K562 (cell line): ENCODE results near the gene CDC23. TPM values are rescaled to one million over a fixed set of nuclear protein-coding genes. Genes with fewer than 3 reads are reported as not detected.

ENCODE experiments used
- ATAC-seq: fragments of 200-7000 bp; cut with Tn5 transposase; 3 replicates; pipeline ENCODE4 v1.9.1; 2020; ENCODE audit warnings: moderate library complexity
- BruUV-seq: library from RNA; stranded (reverse); fragments of 400-500 nt; replicated peaks from 2 replicates; lab custom pipeline; 2021; lab: Mats Ljungman, UMichigan
- CTCF ChIA-PET: fragments of 300-600 bp; formaldehyde crosslinking; extraction: SDS; loops from one replicate; lab custom pipeline; 2021; ENCODE audit warnings: low intra/inter-chr PET ratio; lab: Yijun Ruan, JAX
- POLR2A ChIA-PET: fragments of 300-600, 350-650 bp; sonication (Branson Sonifier 250); formaldehyde crosslinking; extraction: SDS; loops from one replicate; lab custom pipeline; 2021; ENCODE audit warnings: antibody characterized with exemption, inconsistent platforms; lab: Yijun Ruan, JAX
- DNase-seq, 4 experiments: peaks; one replicate each; pipeline versions ENCODE4 v3.0.0 to v3.0.0-alpha.2; 2011 to 2018; ENCODE audit warnings: low spot score in 3 of 4, mixed read lengths in 3 of 4; ENCODE audit errors: extremely low read depth in 1 of 4
- FAIRE-seq: peaks from 2 replicates; lab custom pipeline; 2011; peaks lifted over from hg19 to GRCh38; lab: Jason Lieb, UNC
- H2AFZ ChIP-seq: 2 replicates; pipeline ENCODE4 v1.6.0; 2011; ENCODE audit warnings: low read depth, low read length, control low read depth, inconsistent platforms
- H3K27ac ChIP-seq: fragments of 200-600 bp; 3 replicates; pipeline ENCODE4 v1.8.0; 2011; ENCODE audit warnings: low read depth, mild to moderate bottlenecking, control low read depth, inconsistent platforms, low read length, moderate library complexity, mixed read lengths; ENCODE audit errors: extremely low read depth
- H3K27me3 ChIP-seq, 2 experiments: fragments of 300-600 bp in 1 of 2; 2 replicates in 1 of 2; 3 replicates in 1 of 2; pipeline versions ENCODE4 v1.6.0 to v1.8.0; 2011; ENCODE audit warnings: inconsistent platforms in 2 of 2, low read length in 2 of 2, mild to moderate bottlenecking in 1 of 2, mixed read lengths in 1 of 2, moderate library complexity in 1 of 2; ENCODE audit not compliant: control insufficient read depth in 2 of 2, insufficient read depth in 2 of 2
- H3K36me3 ChIP-seq: fragments of 300-600 bp; 3 replicates; pipeline ENCODE4 v1.8.0; 2011; ENCODE audit warnings: mild to moderate bottlenecking, low read length, inconsistent platforms; ENCODE audit not compliant: control insufficient read depth, insufficient read depth
- H3K4me1 ChIP-seq, 2 experiments: fragments of 200-600 bp in 1 of 2; replicated peaks in 1 of 2; 2 replicates in 1 of 2; 3 replicates in 1 of 2; pipeline versions ENCODE4 v1.5.1 to v1.8.0; 2011; ENCODE audit warnings: inconsistent platforms in 2 of 2, low read length in 2 of 2, mild to moderate bottlenecking in 1 of 2, mixed read lengths in 1 of 2, moderate library complexity in 1 of 2; ENCODE audit not compliant: control insufficient read depth in 2 of 2, insufficient read depth in 2 of 2
- H3K4me2 ChIP-seq: 2 replicates; pipeline ENCODE4 v1.6.1; 2011; ENCODE audit warnings: low read length, control low read depth, inconsistent platforms, mixed read lengths; ENCODE audit not compliant: insufficient read depth
- H3K4me3 ChIP-seq: fragments of 200-600 bp; sonication (generic), shearing (Covaris generic); 2 replicates; pipeline ENCODE4 v1.5.1; 2016; ENCODE audit warnings: control low read depth, inconsistent platforms
- H3K79me2 ChIP-seq: fragments of 200-600 bp; 3 replicates; pipeline ENCODE4 v1.8.0; 2011; ENCODE audit warnings: low read length, inconsistent platforms; ENCODE audit not compliant: control insufficient read depth, insufficient read depth
- H3K9ac ChIP-seq, 2 experiments: 2 replicates each; pipeline versions ENCODE4 v1.6.0 to v1.6.1; 2011; ENCODE audit warnings: low read depth in 2 of 2, low read length in 2 of 2, control low read depth in 1 of 2, inconsistent platforms in 1 of 2, mild to moderate bottlenecking in 1 of 2, mixed read lengths in 1 of 2; ENCODE audit not compliant: insufficient read depth in 1 of 2
- H3K9me1 ChIP-seq: one replicate; pipeline ENCODE4 v1.6.0; 2011; ENCODE audit warnings: inconsistent platforms, mild to moderate bottlenecking, low read length, moderate library complexity; ENCODE audit not compliant: control insufficient read depth, insufficient read depth
- H3K9me3 ChIP-seq: replicated peaks from 2 replicates; pipeline ENCODE4 v1.5.1; 2011; ENCODE audit warnings: low read depth, low read length, inconsistent platforms; ENCODE audit not compliant: control insufficient read depth, insufficient read depth
- H4K20me1 ChIP-seq: replicated peaks from 2 replicates; pipeline ENCODE4 v1.6.1; 2011; ENCODE audit warnings: low read length, inconsistent platforms, mixed read lengths; ENCODE audit not compliant: control insufficient read depth, insufficient read depth
- ADNP ChIP-seq: fragments of 200-800 bp; sonication (Bioruptor generic); IDR thresholded peaks from 2 replicates; pipeline ENCODE4 v1.6.1; 2016; ENCODE audit warnings: missing genetic modification characterization, missing compliant biosample characterization
- CEBPB ChIP-seq: fragments of 450-650 bp; IDR thresholded peaks from 2 replicates; pipeline ENCODE4 v1.6.1; 2016; ENCODE audit warnings: missing genetic modification characterization, missing compliant biosample characterization
- E4F1 ChIP-seq: fragments of 250-450 bp; sonication (Bioruptor Pico); IDR thresholded peaks from 2 replicates; pipeline ENCODE4 v1.5.0; 2021; ENCODE audit warnings: mild to moderate bottlenecking, borderline replicate concordance
- HDAC2 ChIP-seq: fragments of 450-650 bp; IDR thresholded peaks from 2 replicates; pipeline ENCODE4 v1.6.1; 2016; ENCODE audit warnings: mild to moderate bottlenecking
- MYBL2 ChIP-seq, 2 experiments: fragments of 450-650 bp in 1 of 2; sonication (generic) in 1 of 2; formaldehyde crosslinking in 1 of 2; IDR thresholded peaks; 2 replicates each; pipeline versions ENCODE4 v1.6.1 to v1.8.1; 2017 to 2022; ENCODE audit warnings: borderline replicate concordance in 1 of 2, inconsistent platforms in 1 of 2, low read depth in 1 of 2, mild to moderate bottlenecking in 1 of 2, missing genetic modification reagents in 1 of 2, moderate library complexity in 1 of 2
- NR2C1 ChIP-seq, 2 experiments: fragments of 450-650 bp; IDR thresholded peaks; 2 replicates each; pipeline ENCODE4 v1.6.1; 2017; ENCODE audit warnings: mild to moderate bottlenecking in 2 of 2, antibody characterized with exemption in 1 of 2, inconsistent platforms in 1 of 2, missing compliant biosample characterization in 1 of 2, missing genetic modification characterization in 1 of 2
- SAP30 ChIP-seq: fragments of 200-600 bp; sonication (generic); IDR thresholded peaks from 2 replicates; pipeline ENCODE4 v1.6.1; 2012; ENCODE audit warnings: borderline replicate concordance, low read depth, mild to moderate bottlenecking, moderate library complexity, low read length, control low read depth, inconsistent platforms; ENCODE audit not compliant: insufficient read depth, poor library complexity, severe bottlenecking
- SMAD1 ChIP-seq: fragments of 150-350 bp; IDR thresholded peaks from 2 replicates; pipeline ENCODE4 v1.6.1; 2014; ENCODE audit warnings: low read length, low read depth; ENCODE audit not compliant: partially characterized antibody
- TAL1 ChIP-seq: fragments of 450-650 bp; IDR thresholded peaks from 2 replicates; pipeline ENCODE4 v1.6.1; 2016; ENCODE audit warnings: mild to moderate bottlenecking
- ZFP91 ChIP-seq: sonication (generic); formaldehyde crosslinking; IDR thresholded peaks from 2 replicates; pipeline ENCODE4 v1.8.0; 2022; ENCODE audit warnings: mild to moderate bottlenecking, missing genetic modification reagents
- WGBS: fragments of 100-300 bp; shearing (Covaris generic); methylation state at CpG from one replicate; pipeline ENCODE4 v1.1.6; 2016; ENCODE audit warnings: low coverage, mixed read lengths; ENCODE audit not compliant: insufficient coverage; ENCODE audit errors: missing lambda C conversion rate; 5-methylcytosine and 5-hydroxymethylcytosine counted together
- in situ Hi-C: fragments of 300-500 bp; cut with MboI; formaldehyde crosslinking; loops from 4 replicates; pipeline ENCODE4 v1.15.0; 2018; ENCODE audit warnings: inconsistent platforms, mixed read lengths
- intact Hi-C: fragments of 100-400 bp; cut with micrococcal nuclease; formaldehyde crosslinking; loops from 2 replicates; pipeline ENCODE4 v1.14.2; 2022
- polyA plus RNA-seq, 8 experiments: library from polyadenylated mRNA; depleted of rRNA in 4 of 8; stranded (reverse) in 5 of 8; unstranded in 3 of 8; fragments of >200 nt; fragmentation: Nextera tagmentation in 2 of 8; fragmentation: Illumina TruSeq in 1 of 8; extraction: Ambion mirVana in 2 of 8; extraction: Trizol in 1 of 8; gene quantifications; 2 replicates each; pipeline versions ENCODE4 v1.2.1 to v1.2.3, GENCODE V29; 2011 to 2014; ENCODE audit warnings: inconsistent platforms in 1 of 8, missing spikeins in 1 of 8
- total RNA-seq, 7 experiments: library from RNA; depleted of rRNA in 6 of 7; stranded (reverse); fragments of >200 nt in 6 of 7; fragmentation: Illumina TruSeq in 2 of 7; extraction: Trizol in 2 of 7; gene quantifications; 2 replicates each; pipeline versions ENCODE4 v1.2.1 to v1.2.3, GENCODE V29; 2011 to 2021; ENCODE audit warnings: low replicate concordance in 1 of 7
- TF ChIP-seq, protein P1 (sequence below): fragments of 150-350 bp; IDR thresholded peaks from 2 replicates; pipeline ENCODE4 v1.6.1; 2014; ENCODE audit warnings: low read depth, mild to moderate bottlenecking, low read length, borderline replicate concordance
- TF ChIP-seq, protein P2 (sequence below): fragments of 250-450 bp; sonication (Bioruptor Pico); IDR thresholded peaks from 2 replicates; pipeline ENCODE4 v1.4.0; 2020; ENCODE audit warnings: mild to moderate bottlenecking

Gene CDC23
- total and polyA plus RNA-seq, 9 of the 15 experiments (the other 6 are each of a cell fraction or from before 2014, with no cell fraction given), result 34.5 to 157 (median 65.5) TPM

GRCh38 chr5:138246822-138247221, 33.7 kb upstream of the CDC23 start:
- H3K27me3 ChIP-seq, result peaks cover 5 to 6% of the 10 kb centered on the region in 2 experiments; a peak in 4 of 5 replicates
- no peak overlapping the region for H3K9ac ChIP-seq
- WGBS, result 19% methylated on average over 4 of the region's 4 CpGs
- ChIA-PET CTCF (no interaction called here), POLR2A (interaction anchor here (0.8 kb wide), 1 partner anchor 10 kb away, joined by 4 read pairs; no protein-coding TSS in a partner anchor)
- ATAC-seq (no peak), DNase-seq (no peak), FAIRE-seq (no peak)
- H3K4me1 ChIP-seq, result peaks cover 5 to 15% of the 10 kb centered on the region in 2 experiments; a peak in 4 of 5 replicates
- H3K4me3 ChIP-seq, result no peak overlapping the region
- in situ Hi-C loops, result no loop called here
- intact Hi-C loops, result no loop called here
- H3K36me3 ChIP-seq, result no peaks in the 10 kb centered on the region
- no peaks in the 10 kb centered on the region for H3K9me1 ChIP-seq
- H3K9me3 ChIP-seq, result no peaks in the 10 kb centered on the region
- BruUV-seq, result no TSS peak
- no peak overlapping the region for H3K4me2 ChIP-seq
- H3K27ac ChIP-seq, result no peak overlapping the region
- H3K79me2 ChIP-seq, result no peaks in the 10 kb centered on the region
- no peak overlapping the region for H2AFZ ChIP-seq
- no peaks in the 10 kb centered on the region for H4K20me1 ChIP-seq
- TF ChIP-seq ADNP (tag) (no peak), E4F1 (CRISPR knock-in tag) (no peak), SAP30 (no peak), CEBPB (tag) (no peak), ZFP91 (CRISPR knock-in tag) (no peak), SMAD1 (no peak), MYBL2 (IDR thresholded peaks at IDR 0.05; ENCODE audit: low read depth) (no peak), MYBL2 (CRISPR knock-in tag; IDR thresholded peaks at IDR 0.05; ENCODE audit: borderline replicate concordance) (no peak), HDAC2 (no peak), TAL1 (no peak), NR2C1 (IDR thresholded peaks at IDR 0.05) (no peak), NR2C1 (tag; IDR thresholded peaks at IDR 0.05) (no peak)
- TF ChIP-seq, protein P1, sequence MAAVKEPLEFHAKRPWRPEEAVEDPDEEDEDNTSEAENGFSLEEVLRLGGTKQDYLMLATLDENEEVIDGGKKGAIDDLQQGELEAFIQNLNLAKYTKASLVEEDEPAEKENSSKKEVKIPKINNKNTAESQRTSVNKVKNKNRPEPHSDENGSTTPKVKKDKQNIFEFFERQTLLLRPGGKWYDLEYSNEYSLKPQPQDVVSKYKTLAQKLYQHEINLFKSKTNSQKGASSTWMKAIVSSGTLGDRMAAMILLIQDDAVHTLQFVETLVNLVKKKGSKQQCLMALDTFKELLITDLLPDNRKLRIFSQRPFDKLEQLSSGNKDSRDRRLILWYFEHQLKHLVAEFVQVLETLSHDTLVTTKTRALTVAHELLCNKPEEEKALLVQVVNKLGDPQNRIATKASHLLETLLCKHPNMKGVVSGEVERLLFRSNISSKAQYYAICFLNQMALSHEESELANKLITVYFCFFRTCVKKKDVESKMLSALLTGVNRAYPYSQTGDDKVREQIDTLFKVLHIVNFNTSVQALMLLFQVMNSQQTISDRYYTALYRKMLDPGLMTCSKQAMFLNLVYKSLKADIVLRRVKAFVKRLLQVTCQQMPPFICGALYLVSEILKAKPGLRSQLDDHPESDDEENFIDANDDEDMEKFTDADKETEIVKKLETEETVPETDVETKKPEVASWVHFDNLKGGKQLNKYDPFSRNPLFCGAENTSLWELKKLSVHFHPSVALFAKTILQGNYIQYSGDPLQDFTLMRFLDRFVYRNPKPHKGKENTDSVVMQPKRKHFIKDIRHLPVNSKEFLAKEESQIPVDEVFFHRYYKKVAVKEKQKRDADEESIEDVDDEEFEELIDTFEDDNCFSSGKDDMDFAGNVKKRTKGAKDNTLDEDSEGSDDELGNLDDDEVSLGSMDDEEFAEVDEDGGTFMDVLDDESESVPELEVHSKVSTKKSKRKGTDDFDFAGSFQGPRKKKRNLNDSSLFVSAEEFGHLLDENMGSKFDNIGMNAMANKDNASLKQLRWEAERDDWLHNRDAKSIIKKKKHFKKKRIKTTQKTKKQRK, result no peak
- TF ChIP-seq, protein P2, sequence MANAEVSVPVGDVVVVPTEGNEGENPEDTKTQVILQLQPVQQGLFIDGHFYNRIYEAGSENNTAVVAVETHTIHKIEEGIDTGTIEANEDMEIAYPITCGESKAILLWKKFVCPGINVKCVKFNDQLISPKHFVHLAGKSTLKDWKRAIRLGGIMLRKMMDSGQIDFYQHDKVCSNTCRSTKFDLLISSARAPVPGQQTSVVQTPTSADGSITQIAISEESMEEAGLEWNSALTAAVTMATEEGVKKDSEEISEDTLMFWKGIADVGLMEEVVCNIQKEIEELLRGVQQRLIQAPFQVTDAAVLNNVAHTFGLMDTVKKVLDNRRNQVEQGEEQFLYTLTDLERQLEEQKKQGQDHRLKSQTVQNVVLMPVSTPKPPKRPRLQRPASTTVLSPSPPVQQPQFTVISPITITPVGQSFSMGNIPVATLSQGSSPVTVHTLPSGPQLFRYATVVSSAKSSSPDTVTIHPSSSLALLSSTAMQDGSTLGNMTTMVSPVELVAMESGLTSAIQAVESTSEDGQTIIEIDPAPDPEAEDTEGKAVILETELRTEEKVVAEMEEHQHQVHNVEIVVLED (CRISPR knock-in tag), result no peak
